Naive thymus-derived CD8-positive, alpha-beta T cell (primary cell): ENCODE measurements around the gene TRAPPC14. TPM values are rescaled to one million over a fixed set of nuclear protein-coding genes. Genes with fewer than 3 reads are reported as not detected.

ENCODE experiments used
- ATAC-seq, 2 donors: fragments of 150-1000 bp; cut with Tn5 transposase in 1 of 2; sonication (Bioruptor Pico), chemical (Tn5 transposase) in 1 of 2; 1 replicate in 1 of 2; 2 replicates in 1 of 2; pipeline ENCODE4 v1.10.0; 2021; ENCODE audit warnings: mild to moderate bottlenecking in 2 of 2, moderate library complexity in 2 of 2
- POLR2A ChIA-PET: fragments of 350-600 bp; sonication (Branson Sonifier 250); formaldehyde crosslinking; loops from one replicate; lab custom pipeline; 2021; ENCODE audit warnings: antibody characterized with exemption; lab: Charles Lee
- DNase-seq, 10 donors: peaks; one replicate each; pipeline versions ENCODE4 v3.0.0 to v3.0.0-alpha.2; 2020 to 2022
- H3K27ac Mint-ChIP-seq, 10 donors: one replicate each; pipeline ENCODE4 v1.8.0; 2020 to 2022; ENCODE audit warnings: mild to moderate bottlenecking in 10 of 10, mixed read lengths in 10 of 10, moderate library complexity in 4 of 10, inconsistent platforms in 1 of 10
- H3K27me3 Mint-ChIP-seq, 5 donors: one replicate each; pipeline ENCODE4 v1.8.0; 2021 to 2022; ENCODE audit warnings: mixed read lengths in 5 of 5
- H3K36me3 Mint-ChIP-seq, 3 donors: one replicate each; pipeline ENCODE4 v1.8.0; 2020 to 2022; ENCODE audit warnings: mixed read lengths in 3 of 3, mild to moderate bottlenecking in 2 of 3, inconsistent platforms in 1 of 3
- H3K4me1 Mint-ChIP-seq, 4 donors: one replicate each; pipeline ENCODE4 v1.8.0; 2021 to 2022; ENCODE audit warnings: mixed read lengths in 4 of 4
- H3K4me3 Mint-ChIP-seq, 10 donors: one replicate each; pipeline ENCODE4 v1.8.0; 2020 to 2022; ENCODE audit warnings: mild to moderate bottlenecking in 10 of 10, mixed read lengths in 10 of 10, moderate library complexity in 6 of 10, inconsistent platforms in 1 of 10
- H3K9me3 Mint-ChIP-seq, 9 donors: one replicate each; pipeline ENCODE4 v1.8.0; 2020 to 2022; ENCODE audit warnings: mixed read lengths in 9 of 9, mild to moderate bottlenecking in 3 of 9, inconsistent platforms in 1 of 9, moderate library complexity in 1 of 9
- polyA plus RNA-seq, 3 donors: library from polyadenylated mRNA; unstranded; fragments of 300-500 nt; fragmentation: Illumina TruSeq; gene quantifications; one replicate each; pipeline ENCODE4 v1.2.3, GENCODE V29; 2021
- total RNA-seq, 8 experiments: library from RNA in 2 of 8; stranded (reverse) in 2 of 8; gene quantifications; one replicate each; pipeline ENCODE4 v1.2.3 and lab custom pipeline; 2021 to 2026

Gene TRAPPC14
- total and polyA plus RNA-seq, 5 experiments from 2014 or later: 2.1 to 109 (median 4.5) TPM

GRCh38 chr7:100120733-100121036 is 37.8 kb downstream of the TRAPPC14 start:
- H3K4me1 Mint-ChIP-seq: peaks cover 15 to 53% (median 44%) of the 10 kb centered on the region in 4 donors
- H3K4me3 Mint-ChIP-seq: peak overlapping the region; percentile 91 to 99 (median 97)
- DNase-seq (no peak), ATAC-seq (no peak)
- H3K27ac Mint-ChIP-seq: peak overlapping the region; percentile 96 to 100 (median 99)
- peaks cover 0 to 8% (median 0%) of the 10 kb centered on the region in 3 donors for H3K36me3 Mint-ChIP-seq
- H3K9me3 Mint-ChIP-seq: no peaks in the 10 kb centered on the region
- no peaks in the 10 kb centered on the region for H3K27me3 Mint-ChIP-seq
- POLR2A ChIA-PET: interaction anchor here (0.6 to 15.9 kb wide), 20 partner anchors 8 to 654 kb away, joined by 3 to 252 read pairs (median 4); partner anchors contain the start of genes AP4M1, ATP5MF, COPS6 and FBXO24

GRCh38 chr7:100119970-100120732 is 38.4 kb downstream of the TRAPPC14 start:
- peaks cover 15 to 48% (median 39%) of the 10 kb centered on the region in 4 donors for H3K4me1 Mint-ChIP-seq
- no peaks in the 10 kb centered on the region for H3K27me3 Mint-ChIP-seq
- H3K27ac Mint-ChIP-seq: peak overlapping the region; percentile 96 to 100 (median 99)
- ATAC-seq (peak; percentile 68 to 69), DNase-seq (peak; percentile 55 to 84 (median 70))
- H3K9me3 Mint-ChIP-seq: no peaks in the 10 kb centered on the region
- H3K36me3 Mint-ChIP-seq: peaks cover 0 to 8% (median 0%) of the 10 kb centered on the region in 3 donors
- POLR2A ChIA-PET: interaction anchor here (0.6 to 15.9 kb wide), 21 partner anchors 8 to 654 kb away, joined by 3 to 252 read pairs (median 4); partner anchors contain the start of genes AP4M1, ATP5MF, COPS6 and FBXO24
- H3K4me3 Mint-ChIP-seq: peak overlapping the region; percentile 91 to 99 (median 97)

- POLR2A ChIA-PET: interaction anchor here (0.6 to 15.9 kb wide), 17 partner anchors 9 to 350 kb away, joined by 3 to 252 read pairs (median 4); partner anchors contain the start of genes AP4M1, COPS6, GAL3ST4 and LAMTOR4
- Mint-ChIP-seq H3K4me3 (peak within 1 kb of the TSS; percentile 91 to 99 (median 97)), H3K27ac (peak within 1 kb of the TSS; percentile 96 to 100 (median 99)), H3K4me1 (peaks cover 11 to 40% (median 31%) of the 10 kb centered on the region in 4 donors), H3K36me3 (peaks cover 0 to 8% (median 0%) of the 10 kb centered on the region in 3 donors), H3K27me3 (no peaks in the 10 kb centered on the region), H3K9me3 (no peaks in the 10 kb centered on the region)
- ATAC-seq (peak; percentile 72 to 74), DNase-seq (peak; percentile 90 to 97 (median 94))
Observed at GRCh38 chr7:100119072-100119969, 39.2 kb downstream of the TRAPPC14 start, which contains the start of the genes CNPY4 and TAF6. Gene CNPY4, plus strand, starts transcription at chr7:100119634. Its CDS starts 111 bp downstream, at chr7:100119745. Gene TAF6, minus strand, starts transcription at chr7:100119358. Its CDS starts 5,149 bp downstream, at chr7:100114209.

GRCh38 chr7:100118388-100119071 is 40.0 kb downstream of the TRAPPC14 start:
- Mint-ChIP-seq H3K27me3 (no peaks in the 10 kb centered on the region), H3K27ac (peak overlapping the region; percentile 96 to 100 (median 99)), H3K36me3 (peaks cover 0 to 12% (median 0%) of the 10 kb centered on the region in 3 donors), H3K4me3 (peak overlapping the region; percentile 91 to 99 (median 97)), H3K4me1 (peaks cover 11 to 38% (median 28%) of the 10 kb centered on the region in 4 donors), H3K9me3 (no peaks in the 10 kb centered on the region)
- ATAC-seq: no peak
- DNase-seq: no peak
- POLR2A ChIA-PET: interaction anchor here (0.7 to 15.9 kb wide), 3 partner anchors 8 to 17 kb away, joined by 3 to 252 read pairs (median 13); partner anchors contain the start of genes AP4M1, MBLAC1 and MCM7

- Mint-ChIP-seq H3K27ac (no peak overlapping the region), H3K27me3 (no peaks in the 10 kb centered on the region), H3K36me3 (peaks cover 0 to 40% (median 5%) of the 10 kb centered on the region in 3 donors), H3K9me3 (no peaks in the 10 kb centered on the region), H3K4me1 (peaks cover 8 to 22% (median 16%) of the 10 kb centered on the region in 4 donors), H3K4me3 (no peak overlapping the region)
- ATAC-seq (no peak), DNase-seq (no peak)
- POLR2A ChIA-PET: interaction anchor here (0.9 to 1.4 kb wide), 3 partner anchors 10 to 13 kb away, joined by 3 to 7 read pairs (median 5); partner anchors contain the start of gene MBLAC1
Observed at GRCh38 chr7:100115026-100115425, 43.5 kb downstream of the TRAPPC14 start.

- H3K9me3 Mint-ChIP-seq: no peaks in the 10 kb centered on the region
- ATAC-seq: no peak
- no peak for DNase-seq
- no peaks in the 10 kb centered on the region for H3K27me3 Mint-ChIP-seq
- H3K4me3 Mint-ChIP-seq: no peak overlapping the region
- no peak overlapping the region for H3K27ac Mint-ChIP-seq
- POLR2A ChIA-PET: interaction anchor here (0.6 to 4.1 kb wide), 2 partner anchors 10 to 76 kb away, joined by 3 to 27 read pairs; partner anchors contain the start of genes AP4M1 and MCM7
- peaks cover 0 to 8% (median 5%) of the 10 kb centered on the region in 4 donors for H3K4me1 Mint-ChIP-seq
- peaks cover 0 to 67% (median 8%) of the 10 kb centered on the region in 3 donors for H3K36me3 Mint-ChIP-seq
Observed at GRCh38 chr7:100111914-100112313, 46.6 kb downstream of the TRAPPC14 start.

- peaks cover 0 to 71% (median 8%) of the 10 kb centered on the region in 3 donors for H3K36me3 Mint-ChIP-seq
- no peak overlapping the region for H3K4me3 Mint-ChIP-seq
- H3K27ac Mint-ChIP-seq: no peak overlapping the region
- no peaks in the 10 kb centered on the region for H3K9me3 Mint-ChIP-seq
- DNase-seq (no peak), ATAC-seq (no peak)
- peaks cover 0 to 3% (median 1%) of the 10 kb centered on the region in 4 donors for H3K4me1 Mint-ChIP-seq
- POLR2A ChIA-PET: interaction anchor here (0.6 to 4.1 kb wide), 3 partner anchors 9 to 75 kb away, joined by 3 to 27 read pairs (median 4); partner anchors contain the start of genes AP4M1 and MCM7
- no peaks in the 10 kb centered on the region for H3K27me3 Mint-ChIP-seq
Observed at GRCh38 chr7:100111156-100111555, 47.4 kb downstream of the TRAPPC14 start.

- no peak overlapping the region for H3K27ac Mint-ChIP-seq
- H3K27me3 Mint-ChIP-seq: no peaks in the 10 kb centered on the region
- POLR2A ChIA-PET: interaction anchor here (0.7 kb wide), 1 partner anchor 55 kb away, joined by 3 read pairs; no protein-coding TSS in a partner anchor
- DNase-seq: no peak
- no peak for ATAC-seq
- no peaks in the 10 kb centered on the region for H3K9me3 Mint-ChIP-seq
- H3K4me3 Mint-ChIP-seq: no peak overlapping the region
- H3K4me1 Mint-ChIP-seq: peaks cover 0 to 2% (median 0%) of the 10 kb centered on the region in 4 donors
- H3K36me3 Mint-ChIP-seq: peaks cover 0 to 67% (median 8%) of the 10 kb centered on the region in 3 donors
Observed at GRCh38 chr7:100109521-100110163, 48.9 kb downstream of the TRAPPC14 start.

GRCh38 chr7:100107890-100108289 is 50.6 kb downstream of the TRAPPC14 start:
- Mint-ChIP-seq H3K36me3 (peaks cover 0 to 62% (median 7%) of the 10 kb centered on the region in 3 donors), H3K27me3 (no peaks in the 10 kb centered on the region), H3K27ac (no peak overlapping the region), H3K4me3 (peak overlapping the region in 1 of 10 donors; percentile 14), H3K4me1 (peaks cover 0 to 4% (median 3%) of the 10 kb centered on the region in 4 donors), H3K9me3 (no peaks in the 10 kb centered on the region)
- POLR2A ChIA-PET: no interaction called here
- DNase-seq: no peak
- no peak for ATAC-seq

- POLR2A ChIA-PET: no interaction called here
- H3K4me1 Mint-ChIP-seq: peaks cover 3 to 10% (median 6%) of the 10 kb centered on the region in 4 donors
- H3K27ac Mint-ChIP-seq: peak overlapping the region in 2 of 10 donors; percentile 56 to 78
- peaks cover 0 to 56% (median 7%) of the 10 kb centered on the region in 3 donors for H3K36me3 Mint-ChIP-seq
- ATAC-seq (no peak), DNase-seq (no peak)
- H3K27me3 Mint-ChIP-seq: no peaks in the 10 kb centered on the region
- no peak overlapping the region for H3K4me3 Mint-ChIP-seq
- no peaks in the 10 kb centered on the region for H3K9me3 Mint-ChIP-seq
Observed at GRCh38 chr7:100107125-100107737, 51.3 kb downstream of the TRAPPC14 start.
